Stimulated activated CD4-positive, alpha-beta T cell treated with anti-CD3 and anti-CD28 coated beads, Interleukin-15, amount 100 ng/mL, for 24 hours (primary cell): ENCODE data around the gene TWF1.
"Not testable (repeated sequence)": the region's sequence is repeated elsewhere in the genome, so short reads cannot be mapped to it uniquely, and the experiment has no call there.

Experiments used
- DNase-seq: peaks from one replicate; pipeline ENCODE4 v3.0.0-alpha.2; 2020

Gene TWF1

DNA sequence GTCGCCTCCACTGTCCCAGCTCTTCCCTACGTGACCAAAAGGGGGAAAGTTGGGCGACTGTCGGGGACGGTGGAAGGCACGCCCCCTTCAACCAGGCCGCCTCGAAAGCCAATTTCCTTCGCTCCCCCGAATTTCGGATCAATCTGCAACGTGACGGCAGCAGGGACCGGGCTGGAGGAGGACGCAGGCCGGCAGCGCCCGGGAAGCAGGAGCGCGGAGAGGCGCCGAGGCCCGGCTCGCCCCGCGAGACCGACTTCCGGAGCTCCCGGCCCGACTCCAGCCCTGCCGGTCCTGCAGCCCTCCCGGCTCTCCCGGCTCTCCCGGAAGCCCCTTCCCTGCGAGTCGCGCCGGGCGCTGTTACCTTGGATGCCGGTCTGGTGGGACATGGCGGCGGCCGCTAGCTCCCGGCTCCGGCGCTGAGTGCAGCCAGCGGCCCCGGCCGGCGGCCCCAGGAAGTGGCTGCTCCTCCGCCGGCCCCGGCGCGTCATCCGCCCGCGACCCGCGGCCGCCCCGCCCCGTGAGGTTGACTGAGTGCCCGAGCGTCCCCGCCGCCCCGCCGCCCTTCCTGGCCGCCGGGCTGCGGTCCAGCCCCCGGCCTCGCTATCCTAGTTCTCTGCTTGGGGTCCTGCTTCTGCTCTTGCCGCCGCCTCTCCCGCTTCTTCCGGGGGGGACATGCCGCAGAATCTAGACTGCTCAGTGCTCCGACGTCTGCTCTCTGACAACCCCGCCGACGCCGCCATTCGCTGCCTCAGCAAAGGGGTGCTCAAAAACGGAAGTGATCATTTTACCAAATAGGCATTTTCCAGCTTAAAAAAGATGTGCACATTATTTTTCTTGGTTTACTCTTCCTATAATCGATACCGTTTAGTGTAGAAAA, at the start of gene TWF1:
TSS of gene TWF1 (minus strand) at position 458 of the 877 bp plus-strand sequence. CDS start at position 386, 72 bp downstream.
- DNase-seq = peak; percentile 92

DNA sequence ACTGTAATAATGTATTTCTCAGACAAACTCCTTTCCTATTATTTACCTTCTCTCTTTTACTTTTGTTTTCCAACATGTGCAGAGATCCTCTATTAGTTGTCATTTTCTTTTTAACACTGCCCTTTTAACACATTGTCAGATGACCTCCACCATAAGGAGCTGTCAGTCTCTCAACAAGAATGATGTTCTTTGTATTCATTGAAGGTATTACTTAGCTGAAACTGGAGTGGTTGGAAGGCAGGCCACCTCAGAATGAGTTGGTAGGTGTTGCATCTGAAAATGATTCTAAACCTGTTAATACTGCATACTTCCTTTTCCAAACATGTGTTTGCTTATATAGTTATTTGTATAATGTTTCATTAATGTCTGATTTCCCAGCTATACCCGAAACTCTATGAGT, 46.6 kb upstream of the TWF1 start:
- DNase-seq = no peak

GRCh38 chr12:43848786-43849185, 42.7 kb upstream of the TWF1 start:
- no peak for DNase-seq

- DNase-seq = no peak
These were observed 42.0 kb upstream of the TWF1 start for GRCh38 chr12:43848226-43848507.

GRCh38 chr12:43847425-43848225, 41.5 kb upstream of the TWF1 start:
- not testable (repeated sequence) for DNase-seq

DNA sequence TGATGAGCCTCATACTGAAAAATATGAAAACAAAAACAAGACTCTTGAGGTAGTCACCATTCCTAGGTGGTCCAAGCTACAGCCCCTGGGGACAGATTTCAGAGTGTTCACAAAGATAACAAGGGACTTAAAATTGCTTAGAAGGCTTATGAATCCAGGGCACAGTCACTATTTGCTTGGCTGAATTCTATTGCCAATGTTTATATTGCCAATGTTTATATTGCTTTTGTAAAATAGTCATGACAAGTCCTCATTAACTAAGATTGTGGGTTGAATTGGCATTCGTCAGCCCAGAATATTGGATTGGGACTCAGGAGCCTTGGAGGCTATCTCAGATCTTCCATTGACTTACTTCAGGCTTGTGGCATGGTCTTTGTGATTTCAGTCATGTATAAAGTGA, 36.1 kb upstream of the TWF1 start:
- no peak for DNase-seq

DNA sequence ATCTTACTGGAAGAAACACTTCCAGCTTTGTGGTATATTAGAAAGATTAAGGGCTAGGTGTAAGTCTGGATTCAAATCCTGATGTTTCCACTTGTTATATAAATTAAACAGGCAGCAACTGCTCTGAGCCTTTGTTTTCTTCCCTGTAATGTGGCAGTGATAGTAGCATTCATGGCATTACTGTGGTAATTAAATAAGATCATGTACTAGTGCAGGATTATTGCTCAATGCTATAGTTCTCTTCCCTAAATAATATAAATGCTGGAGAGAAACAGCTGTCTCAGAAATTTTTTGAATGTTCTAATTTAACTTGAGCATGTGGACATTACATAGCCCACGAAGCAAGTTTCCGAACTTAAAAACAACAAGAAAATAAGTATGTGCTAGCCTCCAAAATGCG, 35.1 kb upstream of the TWF1 start:
- no peak for DNase-seq

DNA sequence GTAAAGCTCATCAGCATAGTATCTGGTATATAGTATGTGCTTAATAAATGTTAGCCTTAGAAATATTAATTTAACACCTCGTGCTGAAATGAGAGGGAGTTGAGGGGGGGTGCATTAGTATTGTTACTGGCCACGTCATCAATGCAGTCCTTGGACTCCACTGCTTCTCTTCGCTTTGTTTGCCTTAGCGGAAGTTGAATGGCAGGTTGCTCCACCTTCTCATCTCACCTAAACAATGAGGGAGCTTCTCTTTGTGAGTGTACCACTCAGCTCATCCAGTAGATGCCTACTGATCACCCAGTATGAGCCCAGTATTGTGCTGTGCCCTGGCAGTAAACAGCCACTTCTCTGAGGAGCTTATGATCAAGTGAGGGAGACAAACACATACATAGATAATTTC, 34.2 kb upstream of the TWF1 start:
- DNase-seq = no peak

GRCh38 chr12:43836475-43836989, 30.4 kb upstream of the TWF1 start:
- DNase-seq = no peak

DNA sequence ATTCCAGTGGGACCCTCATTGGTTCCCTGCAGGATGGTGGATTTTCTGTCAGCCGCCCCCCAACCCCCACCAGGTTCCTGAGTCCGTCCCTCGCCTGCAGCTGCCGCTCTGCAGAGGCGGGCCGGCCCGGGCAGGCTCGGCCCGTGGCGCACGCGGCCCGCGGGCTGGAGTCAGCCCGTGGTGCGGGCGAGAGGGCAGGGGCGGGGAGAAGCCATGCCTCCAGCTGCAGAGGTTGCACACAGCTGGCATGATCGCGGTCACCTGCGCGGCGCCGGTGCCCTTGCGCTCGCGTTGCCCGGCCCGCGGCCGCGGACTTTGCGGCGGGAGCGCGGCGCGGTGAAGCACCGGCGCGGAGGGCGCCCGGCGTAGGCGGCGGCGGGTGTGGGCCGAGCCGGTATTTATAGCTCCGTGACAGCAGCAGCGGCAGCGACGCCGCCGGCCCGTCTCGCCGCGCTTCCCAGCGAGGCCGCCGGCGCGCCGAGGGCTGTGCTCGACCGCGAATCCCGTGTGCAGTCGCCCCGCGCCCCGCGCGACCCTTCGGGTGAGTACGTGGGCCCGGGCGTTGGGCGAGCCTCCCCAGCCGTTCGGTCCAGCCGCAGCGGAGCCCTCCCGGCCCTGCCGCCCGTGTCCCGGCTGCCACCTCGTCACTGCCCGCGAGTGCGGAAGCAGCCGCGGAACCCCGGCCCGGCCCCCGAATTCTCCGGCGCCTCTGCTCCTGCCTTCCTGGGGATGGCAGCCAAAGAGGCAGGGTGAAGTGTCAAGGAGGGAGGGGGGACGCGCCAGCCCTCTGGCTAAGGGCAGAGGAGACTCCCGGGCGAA, 29.7 kb upstream of the TWF1 start, which contains the start of gene TMEM117:
TSS of gene TMEM117 (plus strand) at position 426 of the 819 bp plus-strand sequence.
- peak; percentile 72 for DNase-seq

DNA sequence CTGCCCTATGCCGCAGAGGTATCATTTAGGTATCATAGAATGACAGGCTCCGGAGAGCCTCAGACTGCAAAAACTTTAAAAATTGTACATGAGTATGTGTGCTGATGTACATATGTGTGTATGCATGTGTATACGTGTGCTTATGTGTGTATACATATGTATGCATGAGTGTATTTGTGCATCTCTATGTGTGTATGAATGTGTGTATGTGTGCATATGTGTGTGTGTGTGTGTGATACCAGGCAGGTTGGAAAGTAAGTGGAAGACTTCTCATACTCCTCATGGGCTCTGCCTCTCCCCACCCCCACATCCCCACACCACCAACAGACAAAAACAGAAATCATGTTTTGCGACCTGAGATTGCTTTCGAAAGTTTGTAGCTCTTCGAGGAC, 29.1 kb upstream of the TWF1 start:
- no peak for DNase-seq

DNA sequence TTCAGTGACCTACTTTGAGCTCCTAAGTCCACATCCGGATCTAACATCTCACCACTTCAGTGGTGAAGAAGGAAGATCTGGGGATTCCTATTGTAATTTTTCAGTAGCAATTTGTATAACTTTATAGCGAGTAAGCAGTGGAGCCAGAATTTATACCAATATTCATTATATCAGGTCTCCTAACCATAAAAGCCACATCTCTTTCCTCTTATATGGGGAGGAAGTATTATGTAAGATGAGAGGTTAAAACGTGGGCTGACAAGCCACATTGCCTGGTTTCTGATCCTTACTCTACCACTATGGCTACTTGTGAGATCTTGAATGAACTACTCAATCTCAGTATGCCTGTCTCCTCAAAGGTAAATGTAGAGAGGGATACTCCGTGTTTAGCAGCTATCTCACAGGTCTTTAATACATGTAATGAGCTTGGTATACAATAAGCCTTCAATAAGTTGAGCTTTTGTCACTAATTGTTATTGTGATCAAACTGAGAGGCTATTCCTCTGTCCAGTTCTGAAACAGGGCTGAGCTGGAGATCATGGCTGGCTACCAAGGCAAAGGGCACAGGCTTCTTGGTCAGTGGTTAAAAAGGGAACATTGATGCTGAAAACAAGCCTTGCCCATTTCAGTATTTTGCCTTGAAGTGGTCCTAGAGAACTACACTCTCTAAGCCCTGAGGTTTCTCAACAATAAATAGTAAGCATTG, 26.5 kb upstream of the TWF1 start:
- no peak for DNase-seq

GRCh38 chr12:43827093-43827492, 21.0 kb upstream of the TWF1 start:
- no peak for DNase-seq

GRCh38 chr12:43826681-43827080, 20.6 kb upstream of the TWF1 start:
- no peak for DNase-seq

GRCh38 chr12:43824207-43824775, 18.2 kb upstream of the TWF1 start:
- no peak for DNase-seq

DNA sequence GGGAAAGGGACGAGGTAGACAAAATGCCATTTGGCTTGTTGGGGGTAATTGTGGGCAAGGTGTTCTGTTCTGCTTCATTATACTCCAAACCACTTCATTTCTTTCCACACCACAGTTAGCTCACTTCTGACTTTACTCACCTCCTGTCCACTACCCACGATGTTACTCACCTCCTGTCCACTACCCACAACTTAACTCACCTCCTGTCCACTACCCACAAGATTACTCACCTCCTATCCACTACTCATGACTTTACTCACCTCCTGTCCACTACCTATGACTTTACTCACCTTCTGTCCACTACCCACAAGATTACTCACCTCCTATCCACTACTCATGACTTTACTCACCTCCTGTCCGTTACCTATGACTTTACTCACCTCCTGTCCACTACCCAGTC, 10.1 kb upstream of the TWF1 start:
- no peak for DNase-seq

- no peak for DNase-seq
These were observed 9.3 kb upstream of the TWF1 start for GRCh38 chr12:43815416-43815815.

- no peak for DNase-seq
These were observed 6.8 kb upstream of the TWF1 start for GRCh38 chr12:43812926-43813325.

DNA sequence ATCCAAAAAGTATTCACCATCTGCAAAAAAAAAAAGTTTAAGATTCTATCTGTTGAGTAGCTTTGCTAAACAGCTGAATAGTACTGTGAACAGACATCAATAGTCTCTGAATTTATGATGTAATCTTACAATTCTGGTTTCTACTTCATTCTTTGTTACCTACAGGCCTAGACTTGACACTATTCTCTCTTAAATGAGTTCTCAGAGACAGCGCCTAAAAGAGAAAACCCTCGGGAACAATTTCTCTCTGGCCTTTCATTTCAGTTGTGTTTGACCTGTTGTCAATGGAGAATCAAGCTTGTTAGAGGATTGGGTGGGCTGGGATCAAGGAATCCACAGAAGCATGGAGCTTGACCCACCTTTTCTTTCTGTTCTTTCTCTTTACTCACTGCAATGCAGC, 5.9 kb upstream of the TWF1 start:
- no peak for DNase-seq

DNA sequence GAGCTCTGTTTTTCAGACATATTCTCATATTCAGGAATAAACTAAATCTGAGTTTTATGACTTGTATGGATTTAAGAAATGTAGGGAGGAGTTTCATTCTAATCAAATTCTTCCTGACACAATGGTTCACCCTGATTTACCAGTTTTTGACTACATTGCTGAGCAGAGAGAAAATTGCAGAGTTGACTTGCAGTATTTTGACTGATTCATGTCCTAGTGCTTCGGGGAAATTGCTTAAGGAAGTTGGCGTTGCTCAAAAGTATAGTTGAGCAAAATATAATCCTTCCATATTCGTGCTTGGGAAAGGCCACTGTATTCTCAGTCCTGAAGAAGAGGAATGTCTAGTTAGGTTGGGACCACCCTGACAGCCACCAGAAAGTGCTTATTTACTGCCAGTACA, 1.3 kb upstream of the TWF1 start:
- DNase-seq = no peak

GRCh38 chr12:43806737-43807072, 588 bp upstream of the TWF1 start:
- DNase-seq = no peak

DNA sequence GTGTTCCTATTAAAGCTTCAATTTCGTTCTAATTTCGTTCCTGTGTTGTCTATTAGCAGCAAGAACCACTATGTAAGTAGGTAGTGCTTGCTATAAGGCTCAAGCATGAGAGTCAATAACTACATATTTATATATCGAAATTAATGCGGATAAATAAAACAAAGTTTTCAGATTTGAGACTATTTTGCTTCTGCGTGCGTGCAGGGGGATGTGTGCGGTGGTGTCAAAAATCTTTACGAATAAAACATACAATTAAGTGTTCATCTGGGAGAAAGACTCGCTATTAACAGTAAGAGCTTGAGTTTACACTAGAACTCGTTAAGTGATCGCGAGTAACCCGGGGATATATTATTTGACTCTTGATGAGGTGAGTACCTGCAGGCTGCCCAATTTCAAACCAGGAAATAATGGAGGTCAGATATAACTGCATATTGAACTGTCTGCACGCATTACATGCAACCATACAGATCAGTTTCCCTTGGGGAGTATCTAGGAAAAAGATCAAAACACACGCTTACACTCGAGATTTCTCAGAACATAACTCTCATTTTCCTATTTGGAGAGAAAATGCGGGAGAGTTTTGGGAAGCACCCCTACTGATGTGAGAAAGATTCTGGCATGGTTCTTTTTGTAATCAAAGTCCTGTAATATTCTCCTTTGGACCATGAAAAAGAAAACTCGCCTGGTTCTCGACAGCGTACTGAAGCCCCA, 813 bp downstream of the TWF1 start:
- DNase-seq = no peak
